Body of pancreas (tissue), 4 donors: Measurements from ENCODE around the gene SLC5A4.
"Not testable (repeated sequence)": the region's sequence is repeated elsewhere in the genome, so short reads cannot be mapped to it uniquely, and the experiment has no call there.

Experiments used
- CTCF ChIP-seq, 7 experiments: fragments of 450-650 bp in 4 of 7; fragments of 200-600 bp in 3 of 7; sonication (generic) in 3 of 7; IDR thresholded peaks; one replicate each; pipeline ENCODE4 v1.5.1; 2016 to 2019; ENCODE audit warnings: antibody characterized with exemption in 7 of 7
- POLR2A ChIP-seq, 3 donors: fragments of 450-650 bp; IDR thresholded peaks; one replicate each; pipeline ENCODE4 v1.6.1; 2016; ENCODE audit warnings: antibody characterized with exemption in 3 of 3, mild to moderate bottlenecking in 2 of 3

- not testable (repeated sequence) for TF ChIP-seq POLR2A, CTCF (IDR thresholded peaks at IDR 0.05)
Observed at GRCh38 chr22:32195900-32196299, 59.2 kb downstream of the SLC5A4 start.
